GM12878 (cell line): ENCODE measurements around the gene CELSR1.

Source experiments
- ETV6 ChIP-seq, 2 experiments: fragments of 450-650 bp in 1 of 2; IDR thresholded peaks in 1 of 2; conservative IDR thresholded peaks in 1 of 2; 2 replicates each; pipeline ENCODE4 v1.6.1; 2014; ENCODE audit warnings: antibody characterized with exemption in 1 of 2, borderline replicate concordance in 1 of 2, low read depth in 1 of 2, mild to moderate bottlenecking in 1 of 2, moderate library complexity in 1 of 2
- EZH2 ChIP-seq: IDR thresholded peaks from 2 replicates; pipeline ENCODE4 v1.6.1; 2012; ENCODE audit warnings: low read depth, mild to moderate bottlenecking, control low read depth, inconsistent platforms, low read length, borderline replicate concordance; ENCODE audit not compliant: control insufficient read depth
- HSF1 ChIP-seq: fragments of 150-350 bp; IDR thresholded peaks from 2 replicates; pipeline ENCODE4 v1.6.1; 2014; ENCODE audit warnings: mild to moderate bottlenecking, low read depth, low read length
- MYC ChIP-seq: IDR thresholded peaks from 2 replicates; pipeline ENCODE4 v1.6.1; 2011; ENCODE audit warnings: mild to moderate bottlenecking, low read length, moderate library complexity, inconsistent platforms; ENCODE audit not compliant: insufficient read depth, insufficient replicate concordance, insufficient read length, severe bottlenecking
- POLR2A ChIP-seq: IDR thresholded peaks from 2 replicates; pipeline ENCODE4 v1.6.1; 2011; ENCODE audit warnings: low read depth, mild to moderate bottlenecking, low read length
- POLR2AphosphoS5 ChIP-seq: IDR thresholded peaks from 2 replicates; pipeline ENCODE4 v1.6.1; 2011; ENCODE audit warnings: mild to moderate bottlenecking, low read length, inconsistent platforms
- TF ChIP-seq, protein P1 (sequence below): IDR thresholded peaks from 2 replicates; pipeline ENCODE4 v1.6.1; 2011; ENCODE audit warnings: borderline replicate concordance, low read depth, mild to moderate bottlenecking, moderate library complexity, mixed read lengths, low read length; ENCODE audit not compliant: insufficient read depth; ENCODE audit errors: extremely low read length
- TF ChIP-seq, protein P2 (sequence below), 3 experiments: IDR thresholded peaks in 2 of 3; conservative IDR thresholded peaks in 1 of 3; 2 replicates each; pipeline ENCODE4 v1.5.1; 2011; ENCODE audit warnings: low read depth in 3 of 3, low read length in 3 of 3, mild to moderate bottlenecking in 3 of 3, control low read depth in 2 of 3, moderate library complexity in 2 of 3, inconsistent platforms in 1 of 3, mixed read lengths in 1 of 3; ENCODE audit not compliant: control insufficient read depth in 2 of 3, insufficient read depth in 1 of 3; ENCODE audit errors: extremely low read depth in 1 of 3

DNA sequence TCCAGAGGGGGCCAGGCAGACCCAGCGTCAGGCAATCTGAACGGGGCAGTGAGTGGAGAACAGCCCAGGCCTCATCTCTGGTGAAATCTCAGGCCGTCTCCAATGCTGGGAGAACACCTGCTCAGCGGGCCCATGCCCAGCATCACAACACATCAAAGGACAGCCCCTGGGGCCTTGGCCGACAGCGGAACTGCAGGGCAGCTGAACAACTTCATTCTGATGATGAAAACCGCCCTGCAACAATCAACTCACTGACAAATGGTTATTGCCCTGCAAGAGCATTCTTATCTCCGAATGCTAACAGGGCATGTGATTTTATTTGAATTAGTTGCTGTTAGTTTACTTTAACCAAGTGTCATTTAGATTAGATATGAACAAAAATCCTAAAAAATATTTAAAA, 14.6 kb downstream of the CELSR1 start:
- TF ChIP-seq EZH2, result no peak
- TF ChIP-seq, protein P1, sequence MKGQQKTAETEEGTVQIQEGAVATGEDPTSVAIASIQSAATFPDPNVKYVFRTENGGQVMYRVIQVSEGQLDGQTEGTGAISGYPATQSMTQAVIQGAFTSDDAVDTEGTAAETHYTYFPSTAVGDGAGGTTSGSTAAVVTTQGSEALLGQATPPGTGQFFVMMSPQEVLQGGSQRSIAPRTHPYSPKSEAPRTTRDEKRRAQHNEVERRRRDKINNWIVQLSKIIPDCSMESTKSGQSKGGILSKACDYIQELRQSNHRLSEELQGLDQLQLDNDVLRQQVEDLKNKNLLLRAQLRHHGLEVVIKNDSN, result no peak
- TF ChIP-seq POLR2A, result no peak
- TF ChIP-seq, protein P2, sequence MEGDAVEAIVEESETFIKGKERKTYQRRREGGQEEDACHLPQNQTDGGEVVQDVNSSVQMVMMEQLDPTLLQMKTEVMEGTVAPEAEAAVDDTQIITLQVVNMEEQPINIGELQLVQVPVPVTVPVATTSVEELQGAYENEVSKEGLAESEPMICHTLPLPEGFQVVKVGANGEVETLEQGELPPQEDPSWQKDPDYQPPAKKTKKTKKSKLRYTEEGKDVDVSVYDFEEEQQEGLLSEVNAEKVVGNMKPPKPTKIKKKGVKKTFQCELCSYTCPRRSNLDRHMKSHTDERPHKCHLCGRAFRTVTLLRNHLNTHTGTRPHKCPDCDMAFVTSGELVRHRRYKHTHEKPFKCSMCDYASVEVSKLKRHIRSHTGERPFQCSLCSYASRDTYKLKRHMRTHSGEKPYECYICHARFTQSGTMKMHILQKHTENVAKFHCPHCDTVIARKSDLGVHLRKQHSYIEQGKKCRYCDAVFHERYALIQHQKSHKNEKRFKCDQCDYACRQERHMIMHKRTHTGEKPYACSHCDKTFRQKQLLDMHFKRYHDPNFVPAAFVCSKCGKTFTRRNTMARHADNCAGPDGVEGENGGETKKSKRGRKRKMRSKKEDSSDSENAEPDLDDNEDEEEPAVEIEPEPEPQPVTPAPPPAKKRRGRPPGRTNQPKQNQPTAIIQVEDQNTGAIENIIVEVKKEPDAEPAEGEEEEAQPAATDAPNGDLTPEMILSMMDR (IDR thresholded peaks at IDR 0.05 in 2 of 3, conservative IDR thresholded peaks at IDR 0.05 in 1 of 3; ENCODE audit: control insufficient read depth in 2 of 3, extremely low read depth in 1 of 3, insufficient read depth in 1 of 3, low read depth in 3 of 3, low read length in 3 of 3), result no peak
- no peak for TF ChIP-seq HSF1
- TF ChIP-seq ETV6 (conservative IDR thresholded peaks at IDR 0.05 in 1 of 2, IDR thresholded peaks at IDR 0.05 in 1 of 2; ENCODE audit: borderline replicate concordance in 1 of 2, low read depth in 1 of 2), result no peak
- no peak for TF ChIP-seq POLR2AphosphoS5
- TF ChIP-seq MYC, result no peak
